Sigmoid colon (tissue), 7 donors: ENCODE data around the gene BID. TPM values are rescaled to one million over a fixed set of nuclear protein-coding genes. Genes with fewer than 3 reads are reported as not detected.

Source experiments
- DNase-seq: peaks from one replicate; pipeline ENCODE4 v3.0.0-alpha.2; 2019
- H3K27ac ChIP-seq, 4 donors: fragments of 200-600 bp; sonication (generic); one replicate each; pipeline ENCODE4 v1.5.1; 2016 to 2019; ENCODE audit warnings: mild to moderate bottlenecking in 1 of 4
- H3K27me3 ChIP-seq, 3 donors: fragments of 200-600 bp; sonication (generic); one replicate each; pipeline ENCODE4 v1.5.1; 2019; ENCODE audit warnings: mild to moderate bottlenecking in 1 of 3
- H3K36me3 ChIP-seq, 4 donors: fragments of 200-600 bp; sonication (generic); one replicate each; pipeline ENCODE4 v1.5.1; 2016 to 2019
- H3K4me1 ChIP-seq, 4 donors: fragments of 200-600 bp; sonication (generic); one replicate each; pipeline ENCODE4 v1.5.1; 2017 to 2019
- H3K4me3 ChIP-seq, 4 donors: fragments of 200-600 bp; sonication (generic); one replicate each; pipeline ENCODE4 v1.5.1; 2017 to 2019; ENCODE audit warnings: mild to moderate bottlenecking in 2 of 4, moderate library complexity in 1 of 4
- H3K9me3 ChIP-seq, 4 donors: fragments of 200-600 bp in 3 of 4; sonication (generic) in 3 of 4; one replicate each; pipeline versions ENCODE4 v1.5.1 to v1.6.1; 2013 to 2019
- EP300 ChIP-seq, 4 donors: sonication (generic); formaldehyde crosslinking; IDR thresholded peaks; one replicate each; pipeline ENCODE4 v1.6.1; 2017; ENCODE audit warnings: antibody characterized with exemption in 4 of 4
- POLR2A ChIP-seq, 2 donors: fragments of 450-650 bp; IDR thresholded peaks; one replicate each; pipeline ENCODE4 v1.6.1; 2016; ENCODE audit warnings: antibody characterized with exemption in 2 of 2, mild to moderate bottlenecking in 2 of 2, moderate library complexity in 2 of 2
- POLR2AphosphoS5 ChIP-seq, 4 donors: sonication (generic); formaldehyde crosslinking; IDR thresholded peaks; one replicate each; pipeline ENCODE4 v1.6.1; 2017; ENCODE audit warnings: antibody characterized with exemption in 4 of 4
- WGBS, 2 donors: extraction: QIAGEN DNeasy Blood & Tissue Kit; methylation state at CpG; one replicate each; pipeline ENCODE4 v1.1.7; 2013; 5-methylcytosine and 5-hydroxymethylcytosine counted together
- intact Hi-C: fragments of 100-400 bp; cut with DNase I; formaldehyde crosslinking; loops from one replicate; pipeline ENCODE4 v1.15.1; 2023
- polyA plus RNA-seq, 3 donors: library from polyadenylated mRNA; stranded (reverse); fragments of 200-250 nt; gene quantifications; one replicate each; pipeline ENCODE4 v1.2.3, GENCODE V29; 2013
- total RNA-seq, 4 donors: library from RNA; depleted of rRNA; stranded (reverse); fragments of >200 nt; gene quantifications; one replicate each; pipeline ENCODE4 v1.1.0, GENCODE V29; 2016
- TF ChIP-seq, protein P1 (sequence below), 4 experiments: fragments of 450-650 bp in 3 of 4; fragments of 200-600 bp in 1 of 4; IDR thresholded peaks; one replicate each; pipeline ENCODE4 v1.5.1; 2016 to 2019; ENCODE audit warnings: antibody characterized with exemption in 4 of 4, mild to moderate bottlenecking in 3 of 4, moderate library complexity in 2 of 4
- donor health status: healthy with polysubstance abuse.
- donor health status: Bipolar disorder and iron deficiency.
- donor health status: healthy.

BID gene
- total and polyA plus RNA-seq, 7 donors, result 9.7 to 72.1 (median 24.6) TPM

DNA sequence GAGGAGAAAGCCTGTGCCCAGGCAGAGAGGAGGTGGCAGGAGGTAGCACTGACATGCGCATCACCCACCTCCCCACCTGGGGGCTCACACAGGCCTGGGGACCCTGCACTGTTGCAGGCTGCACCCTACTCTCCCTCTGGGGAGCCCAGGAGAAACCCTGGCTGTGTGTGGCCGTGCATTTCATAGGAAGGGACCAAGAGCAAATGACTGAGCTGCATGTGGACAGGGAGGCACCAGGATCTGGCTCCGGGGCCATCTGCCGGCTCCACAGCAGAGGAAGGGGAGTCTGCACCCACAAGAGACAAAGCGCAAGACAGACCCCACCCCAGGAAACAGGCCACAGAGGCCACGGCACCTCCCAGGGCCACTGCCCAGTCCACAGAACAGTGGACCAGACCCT lies 22.7 kb downstream of the BID start:
- Histone ChIP-seq H3K4me3 (no peak overlapping the region), H3K36me3 (no peaks in the 10 kb centered on the region), H3K27me3 (no peaks in the 10 kb centered on the region), H3K4me1 (no peaks in the 10 kb centered on the region), H3K9me3 (no peaks in the 10 kb centered on the region), H3K27ac (no peak overlapping the region)
- intact Hi-C loops, result no loop called here
- DNase-seq, result no peak
- no peak for TF ChIP-seq POLR2A (IDR thresholded peaks at IDR 0.05)
- TF ChIP-seq POLR2AphosphoS5 (IDR thresholded peaks at IDR 0.05), result no peak
- TF ChIP-seq, protein P1, sequence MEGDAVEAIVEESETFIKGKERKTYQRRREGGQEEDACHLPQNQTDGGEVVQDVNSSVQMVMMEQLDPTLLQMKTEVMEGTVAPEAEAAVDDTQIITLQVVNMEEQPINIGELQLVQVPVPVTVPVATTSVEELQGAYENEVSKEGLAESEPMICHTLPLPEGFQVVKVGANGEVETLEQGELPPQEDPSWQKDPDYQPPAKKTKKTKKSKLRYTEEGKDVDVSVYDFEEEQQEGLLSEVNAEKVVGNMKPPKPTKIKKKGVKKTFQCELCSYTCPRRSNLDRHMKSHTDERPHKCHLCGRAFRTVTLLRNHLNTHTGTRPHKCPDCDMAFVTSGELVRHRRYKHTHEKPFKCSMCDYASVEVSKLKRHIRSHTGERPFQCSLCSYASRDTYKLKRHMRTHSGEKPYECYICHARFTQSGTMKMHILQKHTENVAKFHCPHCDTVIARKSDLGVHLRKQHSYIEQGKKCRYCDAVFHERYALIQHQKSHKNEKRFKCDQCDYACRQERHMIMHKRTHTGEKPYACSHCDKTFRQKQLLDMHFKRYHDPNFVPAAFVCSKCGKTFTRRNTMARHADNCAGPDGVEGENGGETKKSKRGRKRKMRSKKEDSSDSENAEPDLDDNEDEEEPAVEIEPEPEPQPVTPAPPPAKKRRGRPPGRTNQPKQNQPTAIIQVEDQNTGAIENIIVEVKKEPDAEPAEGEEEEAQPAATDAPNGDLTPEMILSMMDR (IDR thresholded peaks at IDR 0.05), result no peak
- no peak for TF ChIP-seq EP300 (IDR thresholded peaks at IDR 0.05)
- 79 to 80% methylated on average over 6 of the region's 6 CpGs for WGBS, 2 donors

DNA sequence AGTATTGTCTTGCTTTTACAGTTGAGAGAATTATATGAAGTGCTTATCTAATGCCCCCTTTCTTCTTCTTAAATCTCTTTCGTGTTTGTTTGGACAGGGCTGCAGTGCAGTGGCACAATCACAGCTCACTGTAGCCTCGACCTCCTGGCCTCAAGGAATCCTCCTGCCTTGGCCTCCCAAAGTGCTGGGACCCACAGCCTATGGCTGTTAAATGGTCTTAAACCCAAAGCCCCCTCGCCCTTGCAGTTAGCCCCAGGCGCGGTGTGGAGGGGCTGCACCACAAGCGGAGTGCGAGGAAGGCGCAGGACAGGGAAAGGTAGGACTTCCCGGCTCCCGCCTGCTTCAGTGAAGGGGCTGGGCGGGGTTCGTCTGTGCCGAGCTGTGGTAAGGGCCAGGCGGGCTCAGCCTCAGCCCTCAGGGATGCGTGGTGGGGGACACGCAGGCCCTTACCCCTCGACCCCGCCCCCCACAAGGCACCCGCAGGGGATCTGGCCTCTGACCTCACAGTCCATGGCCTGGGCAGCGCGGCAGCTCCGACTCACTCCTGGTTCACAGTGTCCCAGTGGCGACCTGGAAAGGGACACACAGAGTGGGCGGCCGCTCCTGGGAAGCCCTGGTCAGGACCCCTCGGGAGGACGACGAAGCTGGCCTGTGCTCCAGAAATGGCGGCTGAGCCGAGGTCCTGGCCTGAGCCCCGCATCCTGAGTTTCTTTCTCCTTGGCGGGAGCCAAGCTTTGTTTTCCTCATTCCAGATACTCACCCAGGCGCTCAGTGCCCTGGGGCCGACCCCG lies 24.5 kb downstream of the BID start:
- Histone ChIP-seq H3K36me3 (no peaks in the 10 kb centered on the region), H3K27ac (no peak overlapping the region), H3K4me3 (no peak overlapping the region), H3K4me1 (no peaks in the 10 kb centered on the region), H3K27me3 (no peaks in the 10 kb centered on the region), H3K9me3 (no peaks in the 10 kb centered on the region)
- TF ChIP-seq POLR2AphosphoS5 (IDR thresholded peaks at IDR 0.05) (no peak), POLR2A (IDR thresholded peaks at IDR 0.05) (no peak), EP300 (IDR thresholded peaks at IDR 0.05) (no peak)
- TF ChIP-seq, protein P1 (IDR thresholded peaks at IDR 0.05), result no peak
- DNase-seq, result no peak
- 92 to 94% methylated on average over 35 of the region's 35 CpGs for WGBS, 2 donors
- intact Hi-C loops, result loop anchor here (10.0 kb wide), 1 partner anchor 325 kb away; the partner anchor contains the start of gene PEX26

DNA sequence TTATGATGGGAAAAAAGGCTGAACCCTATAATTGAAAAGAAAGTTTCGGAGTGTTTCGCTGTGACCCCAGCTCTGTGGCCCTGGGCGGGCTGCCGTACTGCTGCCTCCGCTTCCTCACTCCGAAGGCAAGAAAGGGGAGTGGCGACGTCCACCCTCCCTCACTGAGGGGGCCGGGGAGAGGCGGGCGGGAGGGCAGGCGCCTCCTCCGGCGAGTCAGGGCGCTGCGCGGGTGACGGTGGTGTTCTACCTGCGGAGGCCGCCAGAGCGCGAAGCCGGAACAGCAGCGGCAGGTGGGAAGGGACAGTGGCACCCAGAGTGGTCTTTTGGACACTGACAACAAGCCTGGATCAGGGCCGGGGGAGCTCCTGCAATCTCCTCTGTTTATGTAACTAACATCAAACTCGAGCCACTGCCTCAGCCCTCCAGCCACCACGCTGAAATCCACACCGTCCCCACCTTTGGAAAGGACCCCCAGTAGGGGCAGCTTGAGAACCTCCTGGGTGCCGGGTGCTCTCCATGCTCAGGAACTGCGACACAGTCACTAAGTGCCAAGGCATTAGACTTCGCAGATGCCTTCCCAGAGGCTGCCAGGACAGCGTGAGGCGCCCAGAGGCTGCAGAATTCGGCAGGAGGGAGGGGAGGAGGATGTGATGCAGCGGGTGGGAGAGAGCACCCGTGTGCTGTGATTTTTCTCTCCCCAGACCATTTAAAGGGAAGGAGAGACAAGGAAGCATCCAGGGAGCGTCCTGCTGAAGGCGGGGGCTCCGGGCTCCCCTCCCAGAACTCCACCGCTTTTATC lies 25.5 kb downstream of the BID start:
- DNase-seq, result no peak

DNA sequence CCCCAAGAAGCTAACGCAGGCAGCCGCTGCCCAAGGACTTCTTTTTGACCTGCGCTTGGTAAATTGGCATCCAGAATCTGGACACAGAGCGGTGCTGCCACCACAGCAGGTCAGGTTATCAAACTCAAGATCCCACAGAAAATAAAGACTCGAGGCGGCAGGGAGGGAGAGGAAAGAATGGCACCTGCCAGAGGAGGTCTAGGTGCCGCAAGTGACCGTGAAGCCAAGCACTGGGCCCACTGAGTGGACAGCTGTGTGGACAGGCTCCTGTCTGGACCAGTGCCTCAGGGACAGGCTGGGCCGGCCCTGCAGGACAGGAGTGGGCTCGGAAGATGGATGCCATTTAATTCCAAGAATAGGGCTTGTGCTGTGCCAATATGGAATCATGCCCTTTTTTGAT lies 27.4 kb downstream of the BID start:
- Histone ChIP-seq H3K27ac (no peak overlapping the region), H3K4me1 (peaks cover 0 to 6% (median 4%) of the 10 kb centered on the region in 4 donors), H3K4me3 (no peak overlapping the region), H3K9me3 (no peaks in the 10 kb centered on the region), H3K27me3 (no peaks in the 10 kb centered on the region), H3K36me3 (no peaks in the 10 kb centered on the region)
- intact Hi-C loops, result loop anchor here (10.0 kb wide), 1 partner anchor 328 kb away; the partner anchor contains the start of gene PEX26
- no peak for DNase-seq
- TF ChIP-seq POLR2A (IDR thresholded peaks at IDR 0.05) (no peak), POLR2AphosphoS5 (IDR thresholded peaks at IDR 0.05) (no peak), EP300 (IDR thresholded peaks at IDR 0.05) (no peak)
- TF ChIP-seq, protein P1 (IDR thresholded peaks at IDR 0.05), result no peak
- WGBS, 2 donors, result 95 to 96% methylated on average over 10 of the region's 10 CpGs

More for the DNA sequence above, 25.5 kb downstream of the BID start:
- no peaks in the 10 kb centered on the region for H3K36me3 ChIP-seq
- H3K4me1 ChIP-seq, result no peaks in the 10 kb centered on the region
- intact Hi-C loops, result loop anchor here (10.0 kb wide), 1 partner anchor 326 kb away; the partner anchor contains the start of gene PEX26
- no peaks in the 10 kb centered on the region for H3K9me3 ChIP-seq
- TF ChIP-seq EP300 (IDR thresholded peaks at IDR 0.05) (no peak), POLR2AphosphoS5 (IDR thresholded peaks at IDR 0.05) (no peak), POLR2A (IDR thresholded peaks at IDR 0.05) (no peak)
- TF ChIP-seq, protein P1 (IDR thresholded peaks at IDR 0.05), result no peak
- H3K27me3 ChIP-seq, result no peaks in the 10 kb centered on the region
- peak overlapping the region in 2 of 4 donors; percentile 24 to 25 for H3K4me3 ChIP-seq
- no peak overlapping the region for H3K27ac ChIP-seq
- 88 to 94% methylated on average over 40 of the region's 40 CpGs for WGBS, 2 donors
